Measurements from ENCODE around the gene SLC12A6. TPM values are rescaled to one million over a fixed set of nuclear protein-coding genes. Genes with fewer than 3 reads are reported as not detected.

The SLC12A6 gene
- total RNA-seq, 1 donor, result 40.9 TPM

DNA sequence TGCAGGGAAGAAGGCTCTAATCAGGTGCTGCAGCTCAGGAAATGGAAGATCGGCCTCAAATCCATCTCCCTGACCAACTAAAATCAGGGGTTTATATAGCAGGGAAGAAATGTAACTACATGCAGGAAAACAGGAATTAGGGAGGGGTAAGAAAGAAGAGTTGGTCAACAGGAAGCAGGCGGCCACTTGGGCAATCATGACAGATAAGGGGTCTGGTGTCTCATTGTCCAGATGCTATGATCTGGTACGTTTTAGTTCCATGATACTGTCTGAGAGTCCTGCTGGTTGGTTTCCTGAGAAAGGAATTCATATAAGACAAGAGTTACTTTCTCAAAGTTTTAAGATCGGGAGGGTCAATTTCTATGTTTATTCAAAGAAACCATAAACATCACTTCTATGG is 151.9 kb downstream of the SLC12A6 start:
- Histone ChIP-seq H3K79me2 (ENCODE audit: insufficient read depth, low read length) (peaks cover 90% of the 10 kb centered on the region), H3K9me3 (ENCODE audit: low read depth, low read length) (no peaks in the 10 kb centered on the region), H3K27ac (ENCODE audit: low read depth, low read length) (no peak overlapping the region), H3K4me3 (ENCODE audit: insufficient read depth, low read length) (no peak overlapping the region), H3K4me1 (ENCODE audit: insufficient read depth, low read length) (peaks cover 2% of the 10 kb centered on the region), H4K20me1 (ENCODE audit: insufficient read depth, low read length) (peaks cover 29% of the 10 kb centered on the region), H3K36me3 (ENCODE audit: insufficient read depth, low read length) (no peaks in the 10 kb centered on the region), H2AFZ (ENCODE audit: low read length) (no peak overlapping the region), H3K27me3 (ENCODE audit: insufficient read depth, low read length) (no peaks in the 10 kb centered on the region), H3K4me2 (ENCODE audit: insufficient read depth, low read length) (no peak overlapping the region)
- DNase-seq (ENCODE audit: insufficient read length, low spot score, missing footprints), result peak; percentile 65
- TF ChIP-seq, protein P1, sequence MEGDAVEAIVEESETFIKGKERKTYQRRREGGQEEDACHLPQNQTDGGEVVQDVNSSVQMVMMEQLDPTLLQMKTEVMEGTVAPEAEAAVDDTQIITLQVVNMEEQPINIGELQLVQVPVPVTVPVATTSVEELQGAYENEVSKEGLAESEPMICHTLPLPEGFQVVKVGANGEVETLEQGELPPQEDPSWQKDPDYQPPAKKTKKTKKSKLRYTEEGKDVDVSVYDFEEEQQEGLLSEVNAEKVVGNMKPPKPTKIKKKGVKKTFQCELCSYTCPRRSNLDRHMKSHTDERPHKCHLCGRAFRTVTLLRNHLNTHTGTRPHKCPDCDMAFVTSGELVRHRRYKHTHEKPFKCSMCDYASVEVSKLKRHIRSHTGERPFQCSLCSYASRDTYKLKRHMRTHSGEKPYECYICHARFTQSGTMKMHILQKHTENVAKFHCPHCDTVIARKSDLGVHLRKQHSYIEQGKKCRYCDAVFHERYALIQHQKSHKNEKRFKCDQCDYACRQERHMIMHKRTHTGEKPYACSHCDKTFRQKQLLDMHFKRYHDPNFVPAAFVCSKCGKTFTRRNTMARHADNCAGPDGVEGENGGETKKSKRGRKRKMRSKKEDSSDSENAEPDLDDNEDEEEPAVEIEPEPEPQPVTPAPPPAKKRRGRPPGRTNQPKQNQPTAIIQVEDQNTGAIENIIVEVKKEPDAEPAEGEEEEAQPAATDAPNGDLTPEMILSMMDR (IDR thresholded peaks at IDR 0.05; ENCODE audit: extremely low read depth, low read depth, low read length), result no peak

- TF ChIP-seq, protein P1 (IDR thresholded peaks at IDR 0.05; ENCODE audit: extremely low read depth, low read depth, low read length), result no peak
- Histone ChIP-seq H3K4me3 (ENCODE audit: insufficient read depth, low read length) (no peak overlapping the region), H3K27ac (ENCODE audit: low read depth, low read length) (no peak overlapping the region), H3K4me1 (ENCODE audit: insufficient read depth, low read length) (no peaks in the 10 kb centered on the region), H3K27me3 (ENCODE audit: insufficient read depth, low read length) (no peaks in the 10 kb centered on the region), H4K20me1 (ENCODE audit: insufficient read depth, low read length) (peaks cover 26% of the 10 kb centered on the region), H3K9me3 (ENCODE audit: low read depth, low read length) (no peaks in the 10 kb centered on the region), H3K4me2 (ENCODE audit: insufficient read depth, low read length) (no peak overlapping the region), H3K79me2 (ENCODE audit: insufficient read depth, low read length) (peaks cover 89% of the 10 kb centered on the region), H3K36me3 (ENCODE audit: insufficient read depth, low read length) (no peaks in the 10 kb centered on the region), H2AFZ (ENCODE audit: low read length) (no peak overlapping the region)
- DNase-seq (ENCODE audit: insufficient read length, low spot score, missing footprints), result no peak
These were observed 154.6 kb downstream of the SLC12A6 start for GRCh38 chr15:34182942-34183341.

Small RNA genes within 50 kb of the gene (small RNA-seq; reads per million reads assigned to genes)
- not detected for gene MIR1233-1
- gene RF00019, result not detected

Other genes starting within 250 kb of the SLC12A6 start
- 40.5 and 48.0 TPM in 2 replicates for gene EMC7, start 235.9 kb downstream of the SLC12A6 start, total RNA-seq
- gene PGBD4, start 235.7 kb downstream of the SLC12A6 start, total RNA-seq, result 1.8 and 2.1 TPM in 2 replicates
- 37.3 and 49.2 TPM in 2 replicates for gene KATNBL1, start 127.7 kb downstream of the SLC12A6 start, total RNA-seq
- 135 and 136 TPM in 2 replicates for gene EMC4, start 112.8 kb downstream of the SLC12A6 start, total RNA-seq
- 193 and 216 TPM in 2 replicates for gene NOP10, start 5.4 kb upstream of the SLC12A6 start, total RNA-seq
- under 0.01 TPM in 1 of 2 replicates, not detected in the other for gene NUTM1, start 5.5 kb upstream of the SLC12A6 start, total RNA-seq
- 11.9 and 13.8 TPM in 2 replicates for gene LPCAT4, start 29.4 kb upstream of the SLC12A6 start, total RNA-seq
- 21.5 and 27.5 TPM in 2 replicates for gene GOLGA8A, start 100.0 kb upstream of the SLC12A6 start, total RNA-seq
- 35.9 and 57.2 TPM in 2 replicates for gene GOLGA8B, start 245.9 kb upstream of the SLC12A6 start, total RNA-seq

Data from osteoblast (primary cell).